ENCODE data around the gene MVP.
A peak's percentile ranks its signal among the peaks of the same experiment; 100 is the strongest.
"Not testable (repeated sequence)": the region's sequence is repeated elsewhere in the genome, so short reads cannot be mapped to it uniquely, and the experiment has no call there.

Gene MVP

GRCh38 chr16:29787155-29787554 lies 33.1 kb upstream of the MVP start:
- not testable (repeated sequence) for H3K27ac ChIP-seq (ENCODE audit: low read depth in 2 of 2, low read length in 2 of 2); H3K9me3 ChIP-seq (ENCODE audit: control insufficient read depth in 2 of 2, low read length in 2 of 2); H3K4me3 ChIP-seq (ENCODE audit: low read length in 2 of 2); H3K36me3 ChIP-seq (ENCODE audit: control insufficient read depth in 2 of 2, insufficient read depth in 2 of 2, low read length in 2 of 2); H3K9ac ChIP-seq (ENCODE audit: low read depth in 1 of 2, low read length in 2 of 2); H3K27me3 ChIP-seq (ENCODE audit: control insufficient read depth in 2 of 2, insufficient read depth in 2 of 2, low read length in 2 of 2)
- peaks cover 5 to 17% of the 10 kb centered on the region in 2 donors for H3K4me1 ChIP-seq (ENCODE audit: control insufficient read depth in 2 of 2, insufficient read depth in 2 of 2, low read length in 2 of 2)

GRCh38 chr16:29789775-29790182 lies 30.5 kb upstream of the MVP start:
- Histone ChIP-seq H3K27ac (ENCODE audit: low read depth in 2 of 2, low read length in 2 of 2) (peak overlapping the region; percentile 80 to 94), H3K4me3 (ENCODE audit: low read length in 2 of 2) (peak overlapping the region; percentile 82 to 99), H3K9me3 (ENCODE audit: control insufficient read depth in 2 of 2, low read length in 2 of 2) (no peaks in the 10 kb centered on the region), H3K36me3 (ENCODE audit: control insufficient read depth in 2 of 2, insufficient read depth in 2 of 2, low read length in 2 of 2) (no peaks in the 10 kb centered on the region), H3K9ac (ENCODE audit: low read depth in 1 of 2, low read length in 2 of 2) (peak overlapping the region; percentile 75 to 96), H3K4me1 (ENCODE audit: control insufficient read depth in 2 of 2, insufficient read depth in 2 of 2, low read length in 2 of 2) (peaks cover 9 to 23% of the 10 kb centered on the region in 2 donors), H3K27me3 (ENCODE audit: control insufficient read depth in 2 of 2, insufficient read depth in 2 of 2, low read length in 2 of 2) (no peaks in the 10 kb centered on the region)

DNA sequence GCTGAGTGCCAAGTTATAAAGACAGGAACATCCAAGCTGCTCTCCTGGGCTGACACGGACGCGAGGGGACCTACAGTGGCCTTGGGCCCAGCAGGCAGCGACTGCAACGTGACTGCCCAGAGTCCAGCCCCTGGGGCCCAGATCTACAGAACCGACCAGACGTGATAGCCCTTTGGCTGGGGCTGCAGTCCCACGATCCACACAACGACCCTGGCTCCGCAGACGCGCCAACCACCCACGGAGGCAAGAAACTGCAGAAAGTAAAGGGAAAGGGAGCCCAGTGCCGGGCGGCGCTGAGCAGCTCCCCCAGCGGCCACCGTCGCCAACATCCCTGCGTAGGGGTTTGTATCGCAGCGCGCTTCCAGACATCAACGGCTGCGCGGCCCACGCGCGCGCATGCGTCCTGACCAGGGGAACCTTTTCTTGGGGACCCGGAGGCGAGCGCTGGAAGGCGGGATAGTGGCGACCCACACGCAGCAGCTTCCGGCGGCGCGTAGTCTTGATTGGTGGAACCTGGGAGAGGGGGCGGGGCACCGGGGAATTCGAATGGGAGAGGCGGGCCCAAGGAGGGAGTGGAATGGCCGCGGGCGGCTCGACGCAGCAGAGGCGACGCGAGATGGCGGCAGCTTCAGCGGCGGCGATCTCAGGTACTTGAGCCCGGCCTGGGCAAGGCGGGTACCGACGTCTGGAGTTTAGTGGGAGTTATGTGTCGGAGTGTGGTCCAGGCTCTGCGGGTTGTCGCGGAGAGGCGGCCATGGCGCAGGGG lies 29.9 kb upstream of the MVP start, which contains the start of gene KIF22:
KIF22 (plus strand) TSS at position 569 of the 766 bp plus-strand sequence; CDS start at position 578, 9 bp downstream.
- Histone ChIP-seq H3K4me1 (ENCODE audit: control insufficient read depth in 2 of 2, insufficient read depth in 2 of 2, low read length in 2 of 2) (peaks cover 9 to 22% of the 10 kb centered on the region in 2 donors), H3K9me3 (ENCODE audit: control insufficient read depth in 2 of 2, low read length in 2 of 2) (no peaks in the 10 kb centered on the region), H3K36me3 (ENCODE audit: control insufficient read depth in 2 of 2, insufficient read depth in 2 of 2, low read length in 2 of 2) (no peaks in the 10 kb centered on the region), H3K27ac (ENCODE audit: low read depth in 2 of 2, low read length in 2 of 2) (peak within 1 kb of the TSS; percentile 80 to 94), H3K27me3 (ENCODE audit: control insufficient read depth in 2 of 2, insufficient read depth in 2 of 2, low read length in 2 of 2) (no peaks in the 10 kb centered on the region), H3K9ac (ENCODE audit: low read depth in 1 of 2, low read length in 2 of 2) (peak within 1 kb of the TSS; percentile 87 to 96), H3K4me3 (ENCODE audit: low read length in 2 of 2) (peak within 1 kb of the TSS; percentile 94 to 99)

GRCh38 chr16:29790949-29791844 lies 29.1 kb upstream of the MVP start:
- Histone ChIP-seq H3K27ac (ENCODE audit: low read depth in 2 of 2, low read length in 2 of 2) (peak overlapping the region; percentile 63 to 77), H3K4me3 (ENCODE audit: low read length in 2 of 2) (peak overlapping the region; percentile 94 to 99), H3K36me3 (ENCODE audit: control insufficient read depth in 2 of 2, insufficient read depth in 2 of 2, low read length in 2 of 2) (no peaks in the 10 kb centered on the region), H3K4me1 (ENCODE audit: control insufficient read depth in 2 of 2, insufficient read depth in 2 of 2, low read length in 2 of 2) (peaks cover 9 to 20% of the 10 kb centered on the region in 2 donors), H3K9me3 (ENCODE audit: control insufficient read depth in 2 of 2, low read length in 2 of 2) (no peaks in the 10 kb centered on the region), H3K9ac (ENCODE audit: low read depth in 1 of 2, low read length in 2 of 2) (peak overlapping the region; percentile 74 to 87), H3K27me3 (ENCODE audit: control insufficient read depth in 2 of 2, insufficient read depth in 2 of 2, low read length in 2 of 2) (no peaks in the 10 kb centered on the region)

DNA sequence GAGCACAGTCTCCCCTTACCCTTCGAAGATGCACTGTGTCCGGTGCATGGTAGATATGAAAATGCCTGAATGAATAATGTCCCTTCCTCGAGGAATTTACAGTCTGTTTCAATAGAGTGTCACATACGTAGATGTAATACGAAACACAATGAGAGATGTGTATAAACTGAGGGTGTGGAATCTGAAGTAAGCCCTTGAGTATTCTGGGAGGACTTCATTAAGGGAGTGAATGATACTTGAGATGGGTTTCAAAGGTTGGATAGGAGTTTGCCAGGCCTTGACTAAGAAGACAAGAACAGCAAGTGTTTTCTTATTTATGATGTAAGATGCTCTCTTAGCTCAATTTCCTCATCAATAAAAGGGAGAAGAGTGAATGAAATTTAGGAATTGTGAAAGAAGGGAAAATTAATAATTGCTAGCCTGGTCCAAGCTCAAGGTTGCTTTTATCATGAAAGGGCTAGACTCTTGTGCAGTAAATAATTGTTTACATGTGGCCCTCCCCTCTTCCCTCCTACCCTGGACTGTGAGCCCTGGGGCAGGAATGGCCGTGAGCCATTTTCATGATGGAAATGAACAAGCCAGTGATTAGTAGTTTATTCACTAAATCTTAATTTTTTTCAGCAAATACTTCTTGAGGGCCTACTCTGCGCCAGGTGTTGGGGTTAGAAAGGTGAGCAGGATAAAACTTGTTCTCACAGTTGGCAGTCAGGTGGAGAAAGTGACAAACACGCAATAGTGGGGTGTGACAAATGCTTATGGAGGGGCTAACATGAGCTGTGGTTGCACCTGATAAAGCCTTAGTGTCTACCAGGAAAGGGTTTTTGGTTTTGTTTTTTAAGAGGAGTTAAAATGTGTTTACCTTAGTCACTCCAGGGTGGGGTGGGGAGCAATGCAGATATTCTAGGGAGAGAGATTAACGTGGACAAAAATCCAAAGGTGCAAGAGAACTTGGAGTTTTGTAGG lies 28.1 kb upstream of the MVP start:
- Histone ChIP-seq H3K4me3 (ENCODE audit: low read length in 2 of 2) (peak overlapping the region; percentile 94 to 99), H3K27me3 (ENCODE audit: control insufficient read depth in 2 of 2, insufficient read depth in 2 of 2, low read length in 2 of 2) (no peaks in the 10 kb centered on the region), H3K9me3 (ENCODE audit: control insufficient read depth in 2 of 2, low read length in 2 of 2) (no peaks in the 10 kb centered on the region), H3K9ac (ENCODE audit: low read depth in 1 of 2, low read length in 2 of 2) (peak overlapping the region in 1 of 2 donors; percentile 87), H3K27ac (ENCODE audit: low read depth in 2 of 2, low read length in 2 of 2) (no peak overlapping the region), H3K36me3 (ENCODE audit: control insufficient read depth in 2 of 2, insufficient read depth in 2 of 2, low read length in 2 of 2) (peaks cover 0 to 6% of the 10 kb centered on the region in 2 donors), H3K4me1 (ENCODE audit: control insufficient read depth in 2 of 2, insufficient read depth in 2 of 2, low read length in 2 of 2) (peaks cover 9 to 20% of the 10 kb centered on the region in 2 donors)

DNA sequence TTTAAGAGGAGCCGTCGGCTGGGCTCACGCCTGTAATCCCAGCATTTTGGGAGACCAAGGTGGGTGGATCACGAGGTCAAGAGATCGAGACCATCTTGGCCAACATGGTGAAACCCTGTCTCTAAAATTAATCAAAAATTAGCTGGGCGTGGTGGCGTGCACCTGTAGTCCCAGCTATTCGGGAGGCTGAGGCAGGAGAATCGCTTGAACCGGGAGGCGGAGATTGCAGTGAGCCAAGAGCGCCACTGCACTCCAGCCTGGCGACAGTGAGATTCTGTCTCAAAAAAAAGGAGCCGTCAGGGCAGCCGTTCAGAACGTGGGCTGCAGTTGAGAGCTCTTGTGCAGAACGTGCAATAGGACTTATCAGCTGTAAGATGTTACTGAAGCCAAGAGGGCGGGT lies 27.1 kb upstream of the MVP start:
- Histone ChIP-seq H3K4me1 (ENCODE audit: control insufficient read depth in 2 of 2, insufficient read depth in 2 of 2, low read length in 2 of 2) (peaks cover 9 to 20% of the 10 kb centered on the region in 2 donors), H3K36me3 (ENCODE audit: control insufficient read depth in 2 of 2, insufficient read depth in 2 of 2, low read length in 2 of 2) (peaks cover 7 to 15% of the 10 kb centered on the region in 2 donors)
- not testable (repeated sequence) for H3K9ac ChIP-seq (ENCODE audit: low read depth in 1 of 2, low read length in 2 of 2); H3K27ac ChIP-seq (ENCODE audit: low read depth in 2 of 2, low read length in 2 of 2); H3K4me3 ChIP-seq (ENCODE audit: low read length in 2 of 2); H3K9me3 ChIP-seq (ENCODE audit: control insufficient read depth in 2 of 2, low read length in 2 of 2); H3K27me3 ChIP-seq (ENCODE audit: control insufficient read depth in 2 of 2, insufficient read depth in 2 of 2, low read length in 2 of 2)

- Histone ChIP-seq H3K9me3 (ENCODE audit: control insufficient read depth in 2 of 2, low read length in 2 of 2) (no peaks in the 10 kb centered on the region), H3K36me3 (ENCODE audit: control insufficient read depth in 2 of 2, insufficient read depth in 2 of 2, low read length in 2 of 2) (peaks cover 18 to 26% of the 10 kb centered on the region in 2 donors), H3K4me1 (ENCODE audit: control insufficient read depth in 2 of 2, insufficient read depth in 2 of 2, low read length in 2 of 2) (peaks cover 9 to 20% of the 10 kb centered on the region in 2 donors), H3K27me3 (ENCODE audit: control insufficient read depth in 2 of 2, insufficient read depth in 2 of 2, low read length in 2 of 2) (no peaks in the 10 kb centered on the region), H3K27ac (ENCODE audit: low read depth in 2 of 2, low read length in 2 of 2) (no peak overlapping the region), H3K4me3 (ENCODE audit: low read length in 2 of 2) (no peak overlapping the region), H3K9ac (ENCODE audit: low read depth in 1 of 2, low read length in 2 of 2) (no peak overlapping the region)
Observed at GRCh38 chr16:29794231-29794710, 26.0 kb upstream of the MVP start.

GRCh38 chr16:29802416-29802935 lies 17.8 kb upstream of the MVP start:
- H3K27ac ChIP-seq (ENCODE audit: low read depth in 2 of 2, low read length in 2 of 2): no peak overlapping the region
- H3K9ac ChIP-seq (ENCODE audit: low read depth in 1 of 2, low read length in 2 of 2): no peak overlapping the region
- H3K4me3 ChIP-seq (ENCODE audit: low read length in 2 of 2): no peak overlapping the region
- peaks cover 6 to 7% of the 10 kb centered on the region in 2 donors for H3K4me1 ChIP-seq (ENCODE audit: control insufficient read depth in 2 of 2, insufficient read depth in 2 of 2, low read length in 2 of 2)
- no peaks in the 10 kb centered on the region for H3K27me3 ChIP-seq (ENCODE audit: control insufficient read depth in 2 of 2, insufficient read depth in 2 of 2, low read length in 2 of 2)
- no peaks in the 10 kb centered on the region for H3K9me3 ChIP-seq (ENCODE audit: control insufficient read depth in 2 of 2, low read length in 2 of 2)
- peaks cover 38 to 46% of the 10 kb centered on the region in 2 donors for H3K36me3 ChIP-seq (ENCODE audit: control insufficient read depth in 2 of 2, insufficient read depth in 2 of 2, low read length in 2 of 2)

DNA sequence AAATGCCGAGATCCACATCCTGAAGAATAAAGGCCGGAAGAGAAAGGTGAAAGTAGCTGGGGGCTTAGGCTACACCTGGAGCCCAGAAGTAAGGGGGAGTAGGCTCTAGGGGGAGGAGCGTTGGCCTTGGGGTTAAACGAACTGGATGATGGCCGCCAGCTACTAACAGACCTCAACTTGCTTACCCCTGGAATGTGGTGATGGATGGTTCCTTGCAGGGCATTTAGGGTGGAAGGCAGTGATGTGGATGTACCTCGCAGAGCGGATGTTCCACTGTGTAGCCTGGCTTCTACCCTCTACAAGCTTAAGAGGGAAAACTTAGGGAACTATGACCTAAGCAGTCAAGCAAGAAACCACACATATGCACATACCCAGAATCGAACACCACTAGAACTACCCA lies 16.2 kb upstream of the MVP start:
- H3K36me3 ChIP-seq (ENCODE audit: control insufficient read depth in 2 of 2, insufficient read depth in 2 of 2, low read length in 2 of 2): peaks cover 29 to 38% of the 10 kb centered on the region in 2 donors
- no peaks in the 10 kb centered on the region for H3K27me3 ChIP-seq (ENCODE audit: control insufficient read depth in 2 of 2, insufficient read depth in 2 of 2, low read length in 2 of 2)
- H3K9me3 ChIP-seq (ENCODE audit: control insufficient read depth in 2 of 2, low read length in 2 of 2): no peaks in the 10 kb centered on the region
- peak overlapping the region in 1 of 2 donors; percentile 85 for H3K9ac ChIP-seq (ENCODE audit: low read depth in 1 of 2, low read length in 2 of 2)
- H3K4me1 ChIP-seq (ENCODE audit: control insufficient read depth in 2 of 2, insufficient read depth in 2 of 2, low read length in 2 of 2): peaks cover 17 to 20% of the 10 kb centered on the region in 2 donors
- H3K4me3 ChIP-seq (ENCODE audit: low read length in 2 of 2): no peak overlapping the region
- peak overlapping the region; percentile 96 to 99 for H3K27ac ChIP-seq (ENCODE audit: low read depth in 2 of 2, low read length in 2 of 2)

Measured in mucosa of rectum (tissue), 2 donors.